RPMI7951 (cell line): ENCODE data around the gene NFATC4. TPM values are rescaled to one million over a fixed set of nuclear protein-coding genes. Genes with fewer than 3 reads are reported as not detected.
"Not testable (repeated sequence)": the region's sequence is repeated elsewhere in the genome, so short reads cannot be mapped to it uniquely, and the experiment has no call there.

Source experiments
- DNase-seq: peaks from one replicate; pipeline ENCODE4 v3.0.0-alpha.2; 2012; ENCODE audit warnings: low read depth
- total RNA-seq: library from RNA; depleted of rRNA; stranded (reverse); fragments of >200 nt; shearing (Covaris generic); gene quantifications from 2 replicates; pipeline ENCODE4 v1.2.3, GENCODE V29; 2014

Gene NFATC4
- total RNA-seq, 1 experiment from 2014 or later = 10.6 TPM

GRCh38 chr14:24339284-24340151, 28.5 kb upstream of the NFATC4 start, which contains the start of gene RIPK3:
Gene RIPK3 (minus strand): TSS chr14:24339991. CDS start chr14:24339826, 165 bp downstream.
- DNase-seq = no peak

GRCh38 chr14:24340606-24341005, 27.4 kb upstream of the NFATC4 start:
- no peak for DNase-seq

DNA sequence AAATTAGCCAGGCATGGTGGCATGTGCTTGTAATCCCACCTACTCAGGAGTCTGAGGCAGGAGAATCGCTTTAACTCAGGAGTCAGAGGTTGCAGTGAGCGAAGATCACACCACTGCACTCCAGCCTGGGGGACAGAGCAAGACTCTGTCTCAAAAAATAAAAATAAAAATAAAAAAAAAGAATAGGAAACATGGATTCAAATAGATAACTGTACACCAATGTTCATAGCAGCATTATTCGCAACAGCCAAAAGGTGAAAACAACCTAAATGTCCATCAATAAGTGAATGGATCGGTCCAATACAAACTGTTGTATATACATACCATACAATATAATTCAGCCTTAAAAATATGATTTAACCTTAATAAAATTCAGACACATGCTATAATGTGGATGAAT, 25.1 kb upstream of the NFATC4 start:
- no peak for DNase-seq

- DNase-seq = no peak
Measured at GRCh38 chr14:24343795-24344660, 24.0 kb upstream of the NFATC4 start.

DNA sequence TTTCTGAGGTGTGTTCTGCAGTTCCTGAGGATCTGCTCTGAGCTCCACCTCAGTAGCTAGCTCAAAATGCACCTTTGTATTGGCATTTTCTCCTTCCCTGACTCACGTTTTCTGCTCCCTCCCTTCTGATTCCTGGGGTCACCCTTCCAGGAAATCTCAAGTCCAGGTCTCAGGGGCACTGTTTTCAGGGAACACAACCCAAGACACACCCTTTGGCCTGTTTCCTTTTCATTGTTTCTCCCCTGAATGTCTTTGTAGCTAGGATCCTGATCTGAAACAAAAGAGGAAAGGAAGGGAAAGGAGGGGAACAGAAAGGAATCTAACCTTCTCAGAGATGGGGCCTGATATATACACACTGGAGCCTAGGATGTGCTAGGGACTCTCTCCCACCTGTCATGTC, 20.9 kb upstream of the NFATC4 start:
- no peak for DNase-seq

DNA sequence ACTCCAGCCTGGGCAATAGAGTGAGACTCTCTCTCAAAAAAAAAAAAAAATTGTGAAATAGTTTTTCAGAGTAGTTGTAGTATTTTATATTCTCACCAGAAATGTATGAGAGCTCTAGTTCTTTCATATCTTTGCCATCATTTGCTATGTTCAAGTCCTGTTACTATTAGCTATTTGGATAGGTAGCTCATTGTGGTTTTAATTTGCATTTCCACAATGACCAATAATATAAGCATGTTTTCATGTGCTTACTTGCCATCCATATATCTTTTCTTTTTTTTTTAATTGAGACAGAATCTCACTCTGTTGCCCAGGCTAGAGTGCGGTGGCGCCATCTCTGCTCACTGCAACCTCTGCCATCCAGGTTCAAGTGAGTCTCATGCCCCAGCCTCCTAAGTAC, 19.8 kb upstream of the NFATC4 start:
- DNase-seq = no peak

GRCh38 chr14:24349742-24350141, 18.2 kb upstream of the NFATC4 start:
- DNase-seq = no peak

DNA sequence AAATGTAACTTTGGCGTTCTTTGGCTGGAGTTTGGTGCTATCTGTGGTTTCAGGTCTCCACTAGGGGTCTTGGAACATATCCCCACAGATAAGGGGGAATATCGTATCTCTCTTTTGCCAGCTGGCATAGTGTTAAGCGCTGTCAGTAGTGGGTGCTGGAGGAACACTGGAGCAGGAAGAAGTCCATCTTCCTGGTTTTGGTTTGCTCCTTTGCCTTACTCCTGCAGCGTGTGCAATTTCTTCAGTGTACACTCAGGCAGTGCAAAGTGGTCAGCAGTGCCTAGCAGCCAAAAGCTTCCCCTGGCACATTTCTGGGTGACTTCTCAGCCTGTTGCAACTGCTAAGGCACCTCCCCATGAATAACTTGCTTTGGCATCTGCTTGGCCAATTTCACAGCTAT, 16.5 kb upstream of the NFATC4 start:
- peak; percentile 36 for DNase-seq

- no peak for DNase-seq
Measured at GRCh38 chr14:24353559-24354481, 14.2 kb upstream of the NFATC4 start.

GRCh38 chr14:24354482-24354825, 13.5 kb upstream of the NFATC4 start:
- DNase-seq = not testable (repeated sequence)

DNA sequence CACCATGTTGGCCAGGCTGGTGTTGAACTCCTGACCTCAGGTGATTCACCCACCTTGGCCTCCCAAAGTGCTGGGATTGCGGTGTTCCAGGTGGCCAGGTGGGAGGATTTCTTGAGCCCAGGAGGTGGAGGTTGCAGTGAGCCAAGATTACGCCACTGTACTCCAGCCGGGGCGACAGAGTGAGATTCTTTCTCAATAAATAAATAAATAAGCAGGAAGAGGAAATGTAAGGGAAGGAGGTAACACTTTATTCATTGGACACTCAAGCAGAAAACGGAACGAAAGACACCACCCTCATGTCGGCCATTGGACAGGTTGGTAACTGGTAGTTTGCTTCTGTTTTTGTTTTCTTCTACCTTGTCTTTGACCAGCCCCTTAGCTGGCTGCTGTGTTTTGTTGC, 13.0 kb upstream of the NFATC4 start:
- no peak for DNase-seq

DNA sequence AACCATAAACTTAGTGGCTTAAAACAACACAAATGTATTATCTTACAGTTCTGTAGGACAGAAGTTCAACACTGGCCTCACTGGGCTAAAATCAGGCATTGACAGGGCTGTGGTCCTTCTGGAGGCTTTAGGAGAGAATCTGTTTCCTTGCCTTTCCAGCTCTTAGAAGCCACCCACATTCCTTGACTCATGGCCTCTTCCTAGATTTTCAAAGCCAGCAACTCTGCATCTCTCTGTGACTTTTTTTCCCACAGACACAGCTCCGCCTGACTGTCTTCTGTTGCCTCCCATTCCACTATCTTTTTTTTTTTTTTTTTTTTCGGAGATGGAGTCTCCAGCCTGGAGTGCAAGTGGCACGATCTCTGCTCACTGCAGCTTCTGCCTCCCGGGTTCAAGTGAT, 11.8 kb upstream of the NFATC4 start:
- DNase-seq = no peak

DNA sequence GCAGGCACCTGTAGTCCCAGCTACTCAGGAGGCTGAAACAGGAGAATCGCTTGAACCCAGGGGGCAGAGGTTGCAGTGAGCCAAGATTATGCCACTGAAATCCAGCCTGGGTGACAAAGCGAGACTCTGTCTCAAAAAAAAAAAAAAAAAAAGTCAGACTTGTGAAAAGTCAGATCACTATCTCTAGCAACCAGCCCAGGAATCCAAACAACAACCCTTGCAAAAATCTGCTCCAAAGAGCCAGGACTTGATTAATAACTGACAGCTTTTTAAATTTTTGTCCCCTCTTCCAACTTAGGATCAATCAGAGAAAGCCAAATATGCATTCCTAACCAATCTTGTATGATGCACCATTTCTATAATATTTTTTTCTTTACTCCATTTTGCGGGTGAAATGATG, 7.7 kb upstream of the NFATC4 start:
- DNase-seq = no peak

DNA sequence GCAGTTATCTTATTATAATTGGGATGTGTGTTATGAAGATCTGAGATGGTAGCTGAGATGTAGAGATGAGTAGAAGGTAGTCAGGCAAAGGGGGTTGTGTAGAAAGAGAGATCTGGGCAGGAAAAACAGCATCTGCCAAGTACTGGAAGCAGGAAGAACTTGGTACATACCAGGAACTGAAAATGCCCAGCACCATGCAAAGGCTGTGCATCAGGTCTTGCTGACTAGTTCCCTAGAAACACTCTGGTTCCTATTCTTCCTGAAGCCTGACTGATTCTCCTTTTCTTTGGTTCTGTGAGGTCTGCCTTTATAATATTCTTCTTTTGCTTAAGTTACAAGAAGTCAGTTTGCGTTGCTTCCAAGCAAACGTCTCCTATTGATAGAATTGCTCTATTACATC, 6.7 kb upstream of the NFATC4 start:
- no peak for DNase-seq

GRCh38 chr14:24362241-24362960, 5.6 kb upstream of the NFATC4 start:
- no peak for DNase-seq

- DNase-seq = no peak
Measured at GRCh38 chr14:24363401-24363800, 4.6 kb upstream of the NFATC4 start.

- DNase-seq = no peak
Measured at GRCh38 chr14:24364841-24365240, 3.1 kb upstream of the NFATC4 start.

GRCh38 chr14:24365600-24366412, 2.2 kb upstream of the NFATC4 start:
- peak; percentile 91 for DNase-seq

- no peak for DNase-seq
Measured at GRCh38 chr14:24366413-24366720, 1.6 kb upstream of the NFATC4 start.

DNA sequence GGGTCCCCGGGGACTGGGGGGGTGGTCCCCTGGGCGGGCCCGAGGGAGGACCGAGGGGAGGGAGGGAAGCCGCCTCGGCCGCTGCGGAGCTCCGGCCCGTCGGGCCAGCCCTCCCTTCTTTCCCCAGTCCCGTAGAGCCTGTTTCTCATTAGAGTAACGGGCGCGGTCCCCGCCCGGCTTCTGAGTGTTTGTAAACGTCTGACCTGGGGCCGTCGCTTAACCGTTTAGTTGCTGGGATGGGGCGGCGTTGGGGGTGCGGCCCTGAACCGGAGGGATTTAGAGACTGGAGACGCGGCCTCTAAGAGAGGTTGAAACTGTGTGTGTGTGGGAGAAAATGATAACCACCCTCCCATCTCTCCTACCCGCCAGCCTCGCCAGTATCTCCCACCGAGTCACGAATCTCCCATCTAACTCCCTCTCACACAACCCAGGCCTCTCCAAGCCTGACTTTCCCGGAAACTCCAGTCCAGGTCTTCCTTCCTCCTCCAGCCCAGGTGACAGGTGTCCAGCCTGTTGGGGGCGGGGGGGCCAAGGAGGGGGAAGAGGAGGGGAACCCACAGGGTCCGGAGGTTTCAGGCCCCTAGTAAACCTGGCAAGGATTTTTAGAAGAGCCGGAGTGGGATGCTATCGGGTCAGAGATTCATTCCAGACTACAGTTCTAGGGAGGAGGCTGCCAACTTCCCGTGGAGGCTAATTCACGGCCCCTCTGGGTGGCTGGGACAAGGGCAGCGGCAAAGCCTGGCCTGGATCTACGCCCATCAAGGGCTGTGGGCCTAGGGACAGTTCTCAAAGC, 1.1 kb upstream of the NFATC4 start:
- DNase-seq = peak; percentile 91
